Right renal pelvis (tissue), 4 donors: ENCODE measurements around the gene NPAS1. TPM values are rescaled to one million over a fixed set of nuclear protein-coding genes. Genes with fewer than 3 reads are reported as not detected.

Experiments used
- DNase-seq, 4 donors: peaks; one replicate each; pipeline ENCODE4 v3.0.0-alpha.2; 2013; ENCODE audit warnings: low read depth in 4 of 4, low spot score in 3 of 4, missing footprints in 1 of 4
- polyA plus RNA-seq, 4 donors: library from polyadenylated mRNA; unstranded; fragments of 120-200 nt; gene quantifications; one replicate each; pipeline ENCODE4 v1.2.1, GENCODE V29; 2013; ENCODE audit not compliant: insufficient read length in 4 of 4

The NPAS1 gene
- polyA plus RNA-seq, result 1 to 10 TPM; 1.3 to 3.1 (median 1.4) TPM

GRCh38 chr19:47019431-47020041, at the start of gene NPAS1:
Gene NPAS1, plus strand, starts transcription at chr19:47019837. Its CDS starts 1,211 bp downstream, at chr19:47021048.
- no peak for DNase-seq

- no peak for DNase-seq
These were observed 48.8 kb upstream of the NPAS1 start for GRCh38 chr19:46970815-46971214.

DNA sequence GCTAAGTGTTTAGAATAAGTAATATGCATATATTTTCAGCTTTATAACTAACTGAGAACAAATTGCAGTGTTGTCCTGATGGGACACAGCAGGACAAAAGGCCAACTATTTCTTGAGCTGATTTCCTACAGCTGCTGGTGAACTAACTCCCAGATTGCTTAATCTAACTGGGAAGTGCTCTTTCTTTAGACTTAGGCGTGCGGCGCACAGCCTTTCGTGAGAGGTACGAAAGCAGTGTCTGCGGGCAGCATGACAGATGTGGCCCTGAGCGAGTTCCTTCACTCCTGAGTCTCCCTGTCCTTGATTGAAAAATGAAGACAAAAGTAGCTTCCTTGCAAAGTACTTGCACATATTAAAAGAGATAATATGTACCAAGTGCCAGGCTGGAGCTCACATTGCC, 47.3 kb upstream of the NPAS1 start:
- no peak for DNase-seq

DNA sequence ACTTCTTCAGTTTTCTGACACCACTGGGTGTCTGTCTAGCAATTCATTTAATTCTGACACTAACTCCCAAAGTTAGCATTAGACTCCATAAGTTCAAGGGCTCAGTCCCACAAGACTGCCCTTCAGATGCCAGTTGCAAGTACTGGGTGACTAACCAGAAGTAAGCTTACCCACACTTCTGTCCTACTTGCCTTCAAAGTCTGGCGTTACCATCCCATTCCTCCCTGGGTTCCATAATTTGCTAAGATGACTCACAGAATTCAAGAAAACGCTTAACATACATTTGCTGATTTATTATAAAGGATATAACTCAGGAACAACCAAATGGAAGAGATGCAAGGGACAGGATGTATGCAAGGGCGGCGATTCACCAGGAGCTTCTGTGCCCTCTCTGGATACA, 45.5 kb upstream of the NPAS1 start:
- no peak for DNase-seq

- DNase-seq, result no peak
These were observed 44.4 kb upstream of the NPAS1 start for GRCh38 chr19:46975011-46975924.

GRCh38 chr19:46975925-46976782, 43.5 kb upstream of the NPAS1 start:
- DNase-seq, result peak in 3 of 4 donors; percentile 40 to 62 (median 54)

GRCh38 chr19:46976845-46977320, 42.8 kb upstream of the NPAS1 start:
- DNase-seq, result no peak

- DNase-seq, result no peak
These were observed 42.1 kb upstream of the NPAS1 start for GRCh38 chr19:46977548-46977947.

DNA sequence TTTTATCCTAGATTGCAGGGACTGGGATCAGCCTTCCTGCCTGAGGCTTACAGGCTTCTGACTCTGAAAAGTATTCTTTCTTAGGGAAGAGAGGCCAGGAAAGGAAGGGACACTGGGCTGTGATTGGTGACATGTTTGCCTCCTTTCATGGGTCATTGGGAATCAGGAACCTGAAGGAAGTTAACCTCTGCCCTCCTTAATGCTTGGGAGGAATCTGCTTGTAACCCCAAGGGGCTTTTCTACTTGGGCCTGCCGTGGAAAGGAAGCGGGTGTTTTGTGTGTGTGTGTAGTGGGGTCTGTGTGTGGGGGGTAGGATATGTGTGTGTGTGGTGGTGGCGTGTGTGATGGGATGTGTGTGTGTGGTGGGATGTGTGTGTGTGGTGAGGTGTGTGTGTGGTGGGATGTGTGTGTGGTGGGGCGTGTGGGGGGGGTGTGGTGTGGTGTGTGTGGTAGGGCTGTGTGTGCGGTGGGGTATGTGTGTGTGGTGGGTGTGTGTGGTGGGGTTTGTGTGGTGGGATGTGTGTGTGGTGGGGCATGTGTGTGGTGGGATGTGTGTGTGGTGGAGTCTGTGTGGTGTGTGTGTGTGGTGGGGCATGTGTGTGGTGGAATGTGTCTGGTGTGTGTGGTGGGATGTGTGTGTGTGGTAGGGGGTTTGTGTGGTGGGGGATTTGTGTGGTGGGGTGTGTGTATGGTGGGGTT, 41.3 kb upstream of the NPAS1 start:
- DNase-seq, result no peak

GRCh38 chr19:46979126-46980105, 40.2 kb upstream of the NPAS1 start:
- no peak for DNase-seq

- DNase-seq, result no peak
These were observed 38.9 kb upstream of the NPAS1 start for GRCh38 chr19:46980761-46981160.

DNA sequence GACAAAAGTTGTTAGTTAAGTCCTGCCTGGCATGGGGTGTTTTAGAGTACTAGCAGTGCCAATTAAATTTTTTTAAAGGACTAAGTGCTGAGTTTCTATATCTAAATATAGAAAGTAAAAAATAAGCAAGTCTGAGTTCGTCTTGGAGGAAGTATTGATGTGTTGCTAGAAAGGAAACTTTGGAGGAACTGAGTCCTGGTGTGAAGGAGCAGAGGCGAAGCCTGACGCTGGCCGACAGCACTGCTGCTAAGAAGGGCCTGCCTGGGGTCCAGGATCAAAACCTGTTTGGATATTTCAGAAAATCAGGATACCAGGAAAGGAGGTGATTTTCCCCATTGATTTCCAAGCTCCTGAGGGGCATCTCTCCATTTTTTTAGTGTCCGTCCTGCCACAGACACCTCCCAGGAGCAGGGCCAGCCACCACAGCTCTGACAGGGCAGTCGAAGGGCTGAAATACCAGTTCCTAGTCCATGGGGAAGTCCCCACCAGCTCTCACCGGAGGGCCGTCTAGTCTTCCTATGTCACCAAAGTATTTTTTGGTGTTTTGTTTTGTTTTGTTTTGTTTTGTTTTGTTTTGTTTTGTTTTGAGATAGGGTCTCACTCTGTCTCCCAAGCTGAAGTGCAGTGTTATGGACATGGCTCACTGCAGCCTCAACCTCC, 38.2 kb upstream of the NPAS1 start:
- DNase-seq, result no peak

DNA sequence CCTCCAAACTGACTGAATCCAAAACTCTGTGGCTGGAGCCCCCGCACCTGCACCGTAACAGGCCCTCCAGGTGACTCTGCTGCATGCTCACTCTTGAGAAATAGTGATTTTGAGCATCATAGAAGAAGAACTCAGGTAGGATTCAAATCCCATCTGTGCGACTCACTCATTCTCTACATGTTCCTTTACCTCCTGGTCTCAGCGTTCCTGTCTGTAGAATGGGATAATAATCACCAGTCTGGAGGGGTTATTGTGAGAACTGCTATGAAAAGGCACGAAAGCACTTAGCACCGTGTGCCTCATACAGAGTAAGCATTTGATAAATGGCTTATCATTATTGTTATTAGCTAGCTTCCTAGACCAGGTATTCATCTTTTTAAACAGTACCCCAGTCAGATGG, 36.5 kb upstream of the NPAS1 start:
- DNase-seq, result no peak

DNA sequence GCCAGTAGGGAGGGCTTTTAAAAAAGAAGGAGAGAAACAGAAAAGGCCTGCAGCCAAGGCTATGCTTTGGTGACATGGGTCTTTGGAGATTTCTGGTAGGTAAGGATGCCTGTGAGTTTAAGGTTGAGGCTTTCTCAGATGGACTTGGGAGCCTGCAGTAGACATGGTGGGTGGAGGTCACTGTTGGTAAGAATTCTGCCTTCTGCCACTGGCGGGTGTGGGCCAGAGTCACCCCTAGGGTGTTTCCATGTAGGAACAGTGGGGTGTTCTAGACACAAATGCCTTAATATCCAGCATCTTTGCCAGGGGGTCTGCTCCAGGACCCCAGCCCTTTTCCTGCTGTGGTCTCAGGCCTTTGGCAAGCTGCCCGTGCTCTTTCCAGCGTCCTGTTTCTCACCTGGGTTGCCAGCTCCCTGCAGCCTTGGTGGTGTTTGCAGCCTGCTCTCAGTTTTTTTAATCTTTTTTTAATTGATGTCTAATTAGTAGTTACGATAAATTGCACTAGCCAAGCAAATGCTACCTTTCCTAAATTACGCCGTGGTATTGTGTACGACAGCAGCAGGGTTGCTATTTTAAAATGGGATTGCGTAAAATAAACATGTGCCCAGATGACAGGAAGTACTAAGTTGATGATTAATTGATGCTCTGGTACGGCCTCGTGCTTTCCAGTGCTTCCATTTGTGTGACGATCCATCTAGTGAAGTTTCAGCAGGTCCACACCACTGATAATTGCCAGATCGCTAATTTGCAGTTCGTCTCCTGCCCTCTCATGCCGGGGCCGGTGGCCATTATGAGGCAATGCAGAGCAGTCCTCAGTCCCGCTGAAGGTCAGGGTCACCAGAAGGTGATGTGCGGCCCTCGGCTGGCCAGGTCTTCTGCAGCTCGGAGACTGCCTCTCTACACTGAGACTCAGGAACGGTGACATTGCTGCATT, 35.3 kb upstream of the NPAS1 start:
- no peak for DNase-seq

- DNase-seq, result no peak
These were observed 33.9 kb upstream of the NPAS1 start for GRCh38 chr19:46985542-46986415.

DNA sequence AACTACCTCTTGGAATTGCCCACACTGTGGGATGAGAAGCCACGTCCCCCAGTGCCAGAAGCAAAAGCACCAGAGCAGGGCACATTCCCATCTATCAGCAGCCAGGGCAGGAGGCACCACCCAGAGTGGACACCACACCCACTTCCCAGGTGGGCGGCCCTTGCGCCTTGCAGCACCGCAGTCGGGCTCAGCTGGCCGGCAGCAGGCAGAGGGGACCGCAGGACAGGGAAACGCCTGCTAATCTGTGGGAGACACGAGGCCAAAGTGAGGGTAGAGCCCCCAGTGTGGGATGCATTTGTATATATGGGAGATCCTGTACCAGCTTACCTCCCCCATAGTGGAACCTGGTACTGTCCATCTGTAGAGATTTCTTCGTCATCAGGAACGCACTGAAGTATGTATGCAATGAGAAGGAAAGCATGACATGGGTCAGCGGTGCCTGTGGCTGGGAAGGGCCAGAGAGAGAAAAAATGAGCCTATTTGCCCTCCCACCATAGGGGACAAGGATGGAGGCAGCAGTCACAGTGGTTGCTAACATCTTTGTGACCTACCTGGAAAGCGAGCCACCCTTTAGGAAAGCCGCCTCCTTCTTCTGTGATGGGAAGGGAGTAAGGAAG, 30.9 kb upstream of the NPAS1 start:
- no peak for DNase-seq
